ENCODE data around the gene RAD18.

The RAD18 gene

DNA sequence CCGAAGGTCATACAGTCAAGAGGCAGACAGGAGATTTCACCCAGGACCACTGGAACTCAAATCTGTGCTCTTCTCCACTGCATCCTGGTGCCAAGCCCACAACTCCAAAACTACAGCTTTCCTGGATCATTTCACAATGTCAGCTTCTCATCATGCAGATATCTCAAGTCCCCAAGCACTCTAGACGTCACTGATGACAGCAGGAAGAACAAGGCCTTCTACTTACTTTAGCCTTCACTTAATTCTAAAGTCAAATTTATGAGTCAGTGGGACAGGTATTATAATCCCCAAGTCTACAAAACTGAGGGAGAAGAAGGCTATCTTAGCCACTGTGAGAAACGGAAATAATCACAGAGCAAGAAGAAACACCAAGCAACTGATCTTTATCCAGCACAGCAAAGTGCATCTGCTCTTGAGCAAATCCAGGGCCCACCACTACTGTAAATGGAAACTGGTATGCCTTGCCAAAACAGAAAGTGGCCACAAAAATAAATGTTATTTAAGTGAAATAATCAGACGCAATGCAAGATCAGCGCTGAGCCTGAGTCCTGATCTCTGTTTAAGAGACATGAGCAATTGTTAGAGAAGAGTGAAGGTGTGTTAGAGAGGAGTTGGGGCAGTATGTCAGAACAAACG, 928 bp downstream of the RAD18 start:
- no peak for DNase-seq

DNA sequence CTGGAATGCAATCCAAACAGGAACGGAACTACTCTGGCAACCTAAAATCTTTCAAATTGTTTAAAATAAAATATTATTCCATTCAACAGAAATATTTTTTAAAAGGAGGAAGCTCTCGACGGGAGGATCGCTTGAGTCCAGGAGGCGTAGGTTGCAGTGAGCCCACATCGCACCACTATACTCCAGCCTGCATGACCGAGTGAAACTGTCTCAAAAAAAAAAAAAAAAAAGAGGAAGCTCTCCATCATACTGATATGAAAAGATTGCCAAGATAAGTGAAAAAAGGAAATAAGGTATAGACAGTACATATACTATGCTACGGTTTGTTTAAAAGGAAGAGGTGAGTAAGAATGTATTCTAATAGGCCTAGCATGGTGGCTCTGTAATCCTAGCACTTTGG, 3.6 kb downstream of the RAD18 start:
- no peak for DNase-seq

DNA sequence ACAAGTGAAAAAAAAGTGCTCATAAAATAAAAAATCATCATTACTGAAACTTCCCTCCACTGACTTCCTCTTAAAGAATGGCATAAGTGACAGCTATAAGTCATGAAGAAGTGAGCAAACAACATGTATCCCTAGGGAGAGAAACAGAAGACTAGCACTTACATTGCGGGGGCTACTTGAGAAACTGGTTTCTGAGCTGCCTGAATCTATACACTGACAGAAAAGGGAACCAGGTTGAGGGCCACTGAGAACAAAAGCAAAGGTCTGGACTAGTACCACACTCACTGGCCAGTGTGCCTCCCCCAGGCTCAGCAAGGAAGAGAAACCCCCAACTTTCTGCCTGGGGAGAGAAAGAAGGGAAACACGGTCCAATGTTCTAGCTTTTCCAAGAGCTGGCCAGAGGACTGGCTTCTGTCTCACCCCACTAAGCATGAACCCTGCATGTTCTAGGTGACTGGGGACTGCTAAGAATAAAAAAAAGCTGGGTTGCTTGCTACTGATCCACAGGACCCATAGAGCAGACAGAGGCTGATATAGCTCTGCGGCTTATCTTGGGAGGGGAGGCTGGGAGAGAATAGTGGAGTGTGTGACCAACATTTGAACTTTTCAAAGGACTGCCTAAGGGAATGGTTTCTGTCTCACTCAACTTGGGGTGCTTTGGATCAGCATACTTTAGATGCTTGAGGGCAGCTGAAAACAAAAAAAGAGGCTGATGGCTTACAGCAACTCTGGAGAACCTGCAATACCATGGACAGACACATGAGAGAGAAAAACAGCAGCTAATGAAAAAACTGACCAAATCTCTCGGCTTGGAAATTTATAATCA, 8.1 kb downstream of the RAD18 start:
- no peak for DNase-seq

DNA sequence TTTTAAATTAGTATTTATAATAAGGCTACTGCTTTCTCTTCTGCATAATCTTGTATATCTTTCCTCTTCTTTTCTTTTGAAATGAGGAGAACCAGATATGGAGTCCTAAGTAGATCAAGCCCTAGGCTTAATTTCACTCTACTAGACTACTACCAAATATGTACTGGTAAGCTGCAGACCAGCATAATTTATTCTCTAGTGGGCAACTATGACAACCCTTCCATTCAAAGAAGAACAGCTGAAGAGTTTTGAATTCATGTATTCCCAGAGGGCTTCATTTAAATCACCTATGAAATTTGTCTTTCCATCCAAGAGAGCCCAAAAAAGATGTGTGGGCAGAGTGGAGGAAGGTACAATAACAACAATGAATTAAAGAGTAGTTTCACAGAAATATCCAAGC, 10.0 kb downstream of the RAD18 start:
- no peak for DNase-seq

DNA sequence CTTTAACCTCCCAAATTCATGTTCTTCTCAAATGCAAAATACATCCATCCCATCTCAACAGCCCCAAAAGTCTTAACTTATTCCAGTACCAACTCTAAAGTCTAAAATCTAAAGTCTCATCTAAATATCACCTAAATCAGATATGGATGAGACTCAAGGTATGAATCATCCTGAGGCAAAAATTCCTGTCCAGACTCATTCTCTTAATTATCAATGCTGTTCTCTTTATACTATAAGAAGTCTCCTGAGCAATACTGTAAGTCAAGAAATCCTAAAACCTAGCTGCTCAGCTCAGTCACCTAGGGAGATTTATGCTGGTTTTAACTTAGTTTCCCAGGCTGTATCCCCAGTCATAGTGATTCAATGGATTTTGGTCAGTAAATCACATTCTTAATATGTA, 11.1 kb downstream of the RAD18 start:
- no peak for DNase-seq

DNA sequence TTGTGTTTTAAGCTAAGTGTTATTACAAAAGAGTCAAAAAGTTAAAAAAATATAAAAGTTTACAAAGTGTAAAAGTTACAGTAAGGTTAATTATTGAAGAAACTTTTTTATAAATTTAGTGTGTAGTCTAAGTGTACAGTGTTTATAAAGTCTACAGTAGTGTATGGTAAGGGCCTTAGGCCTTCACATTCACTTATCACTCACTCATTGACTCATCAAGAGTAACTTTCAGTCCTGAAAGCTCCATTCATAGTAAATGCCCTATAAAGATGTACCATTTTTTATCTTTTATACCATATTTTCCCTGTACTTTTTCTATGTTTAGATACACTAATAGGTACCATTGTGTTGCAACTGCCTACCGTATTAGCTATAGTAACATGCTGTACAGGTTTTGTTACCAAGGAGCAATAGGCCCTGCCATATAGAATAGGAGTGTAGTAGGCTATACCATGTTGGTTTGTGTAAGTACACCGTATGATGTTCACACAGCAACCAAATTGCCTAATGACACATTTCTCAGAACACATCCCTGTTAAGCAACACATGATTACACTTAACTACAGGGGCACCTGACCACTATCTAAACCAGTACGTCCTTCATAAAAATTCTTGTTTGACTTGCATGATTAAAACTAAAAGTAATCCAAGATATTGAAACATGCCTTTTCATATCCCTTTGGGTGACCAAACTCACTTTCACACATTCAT, 17.2 kb downstream of the RAD18 start:
- no peak for DNase-seq

DNA sequence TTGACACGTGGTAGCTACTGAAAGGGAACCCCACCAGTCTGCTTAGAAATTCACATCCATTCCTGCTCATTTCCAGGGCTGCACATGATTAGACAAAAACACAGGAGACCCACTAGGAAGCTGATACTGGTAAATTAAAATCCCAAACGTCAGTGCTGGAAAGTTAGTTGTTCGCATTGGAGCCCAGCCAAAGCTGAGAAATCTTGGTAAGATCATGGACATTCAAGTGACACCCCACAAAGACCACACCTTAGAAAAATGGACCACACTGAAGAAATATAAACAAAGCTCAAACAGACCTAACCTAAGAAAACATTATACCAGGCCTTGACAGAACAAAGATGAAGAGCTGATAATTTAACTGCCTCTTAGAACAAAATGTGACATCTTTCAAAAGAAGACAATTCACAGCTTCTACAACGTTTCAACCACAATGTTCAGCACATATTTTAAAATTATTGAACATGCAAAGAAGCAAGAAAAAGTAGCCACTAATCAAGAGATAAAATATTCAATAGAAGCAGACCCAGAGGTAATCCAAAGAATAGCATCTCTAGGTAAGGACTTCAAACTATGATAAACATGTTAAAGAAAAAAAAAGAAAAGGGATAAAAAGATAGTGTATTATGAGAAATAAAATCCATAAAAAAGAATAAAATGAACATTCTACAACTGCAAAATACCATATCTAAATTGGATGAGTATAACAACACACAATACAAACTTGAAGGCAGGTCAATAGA, 20.4 kb downstream of the RAD18 start:
- DNase-seq = no peak

DNA sequence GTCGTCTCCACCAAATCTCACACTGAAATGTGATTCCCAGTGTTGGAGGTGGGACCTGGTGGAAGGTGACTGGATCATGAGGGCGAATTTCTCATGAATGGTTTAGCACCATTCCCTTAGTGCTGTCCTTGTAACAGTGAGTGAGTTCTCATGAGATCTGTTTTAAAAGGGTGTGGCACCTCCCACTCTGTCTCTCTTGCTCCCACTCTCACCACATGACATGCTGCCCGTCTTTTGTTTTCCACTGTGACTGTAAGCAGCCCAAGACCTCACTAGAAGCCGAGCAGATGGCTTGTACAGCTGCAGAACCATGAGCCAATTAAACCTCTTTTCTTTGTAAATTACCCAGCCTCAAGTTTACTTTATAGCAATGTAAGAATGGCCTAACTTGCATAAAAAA, 21.2 kb downstream of the RAD18 start:
- no peak for DNase-seq

DNA sequence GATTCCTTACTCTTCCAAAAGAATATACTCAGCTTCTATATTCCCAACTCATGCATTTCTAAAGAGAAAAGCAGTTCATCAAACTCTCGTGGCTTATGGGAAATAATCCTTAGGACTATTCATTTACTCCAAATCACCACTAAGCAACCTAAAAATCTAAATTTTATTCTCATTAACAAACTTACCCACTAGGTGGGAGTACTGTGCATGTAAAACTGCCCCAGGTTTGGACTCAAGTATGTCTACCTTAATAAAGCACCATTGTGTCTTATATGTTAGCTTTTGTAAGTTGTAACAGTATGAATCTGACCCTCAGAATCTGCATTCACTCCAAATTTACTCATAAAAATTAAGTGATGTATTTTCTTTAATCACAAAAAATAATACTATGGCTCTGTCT, 25.3 kb downstream of the RAD18 start:
- DNase-seq = no peak

DNA sequence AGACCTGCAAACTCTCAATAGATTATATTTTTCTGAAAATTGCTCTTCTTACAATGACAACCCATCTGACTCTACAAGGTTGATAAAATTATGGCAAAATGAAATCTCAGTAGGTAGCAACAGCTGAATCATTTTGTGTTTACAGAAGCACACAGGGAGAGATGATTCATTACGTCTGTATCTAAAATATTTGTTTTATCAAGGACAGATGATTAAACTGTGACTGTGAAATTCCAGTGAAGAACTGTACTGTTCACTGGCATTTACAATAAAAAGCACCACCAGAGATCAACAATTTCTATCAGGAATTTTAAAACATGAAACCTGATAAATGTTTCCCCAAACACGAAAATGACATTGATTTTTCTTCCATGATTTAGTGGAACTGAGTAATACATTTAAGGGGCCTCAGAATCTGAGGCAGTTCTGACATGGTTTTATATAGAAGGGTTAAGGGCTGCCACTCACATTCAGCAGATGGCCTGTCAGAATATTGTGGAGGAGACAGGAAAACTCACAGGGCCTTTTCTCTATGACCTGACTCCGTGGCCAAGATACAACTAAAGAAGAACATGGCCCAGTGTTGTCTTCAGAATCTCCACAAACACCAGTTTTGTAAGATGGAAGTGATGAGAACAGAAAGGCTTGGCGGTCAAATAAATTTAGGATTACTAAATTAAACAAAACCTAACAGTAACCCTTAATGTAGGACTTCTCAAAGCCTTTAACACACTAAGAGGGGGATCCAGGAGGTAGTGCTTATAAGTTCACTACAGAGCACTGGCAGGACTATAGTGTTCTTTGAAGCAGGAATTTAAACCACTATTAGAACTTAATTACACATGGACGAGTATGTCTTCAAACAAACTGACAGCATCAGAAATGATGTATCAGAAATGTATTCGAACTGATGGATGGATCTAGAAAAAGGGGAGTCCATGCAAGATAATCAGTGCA, 25.9 kb downstream of the RAD18 start:
- no peak for DNase-seq

DNA sequence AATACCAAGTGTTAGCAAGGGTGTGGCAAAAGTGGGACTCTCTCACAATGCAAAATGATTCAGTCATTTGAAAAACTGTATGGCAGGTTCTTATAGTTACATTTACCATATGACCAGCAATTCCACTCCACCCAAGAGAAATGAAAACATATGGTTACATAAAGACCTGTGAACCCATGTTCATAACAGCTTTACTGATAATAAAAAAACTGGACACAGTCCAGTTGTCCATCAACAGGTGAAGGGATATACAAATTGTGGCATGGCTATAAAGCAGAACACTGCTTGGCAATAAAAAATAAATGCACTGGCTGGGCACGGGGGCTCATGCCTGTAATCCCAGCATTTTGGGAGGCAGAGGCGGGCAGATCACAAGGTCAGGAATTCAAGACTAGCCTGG, 30.8 kb downstream of the RAD18 start:
- DNase-seq = no peak

DNA sequence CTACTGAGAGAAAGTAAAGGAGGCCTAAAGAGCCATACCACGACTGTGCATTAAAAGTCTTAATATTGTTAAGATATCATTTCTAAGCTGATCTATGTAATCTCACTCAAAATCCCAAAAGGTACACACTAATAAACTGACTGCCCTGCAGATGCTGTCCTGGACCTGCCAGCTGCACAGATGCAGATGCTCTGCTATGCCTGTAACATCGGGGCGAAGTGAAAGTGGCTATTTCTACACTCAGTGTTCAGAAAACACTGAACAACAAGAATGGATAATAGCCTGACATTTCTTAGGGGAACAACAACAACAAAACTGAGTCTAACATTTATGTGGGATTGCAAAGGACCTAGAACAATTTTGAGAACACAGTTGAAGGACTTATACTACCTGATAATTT, 31.9 kb downstream of the RAD18 start:
- DNase-seq = no peak

DNA sequence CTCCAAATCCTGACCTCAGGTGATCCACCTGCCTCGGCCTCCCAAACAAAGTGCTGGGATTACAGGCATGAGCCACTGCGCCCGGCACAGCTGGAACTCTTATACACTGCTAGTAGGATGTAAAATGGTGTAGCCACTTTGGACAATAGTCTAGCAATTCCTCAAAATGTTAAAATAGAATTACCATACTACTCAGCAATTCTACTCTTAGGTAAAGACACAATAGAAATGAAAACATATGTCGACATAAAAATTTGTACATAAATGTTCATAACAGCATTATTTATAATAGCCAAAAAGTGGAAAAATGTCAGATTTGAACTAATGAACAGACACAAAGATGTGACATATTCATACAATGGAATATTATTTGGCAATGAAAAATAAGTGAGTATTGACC, 33.4 kb downstream of the RAD18 start:
- DNase-seq = no peak

DNA sequence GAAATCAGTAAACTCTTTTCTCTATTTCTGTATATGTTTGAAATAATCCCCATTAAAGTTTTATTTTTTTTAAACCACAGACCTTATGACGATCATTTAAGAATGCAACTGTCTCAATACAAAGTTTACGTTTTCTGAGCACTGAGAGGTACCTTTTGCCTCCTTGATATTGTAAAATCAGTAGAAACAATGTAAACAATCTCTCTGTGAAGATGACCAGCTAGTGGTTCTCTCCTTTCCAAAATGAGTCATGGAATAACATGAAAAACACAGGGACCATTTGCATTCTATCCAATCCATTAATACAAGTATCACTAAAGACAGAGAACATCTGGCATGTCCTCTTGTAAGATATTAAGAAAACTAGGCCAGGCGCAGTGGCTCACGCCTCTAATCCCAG, 48.8 kb downstream of the RAD18 start:
- DNase-seq = no peak

DNA sequence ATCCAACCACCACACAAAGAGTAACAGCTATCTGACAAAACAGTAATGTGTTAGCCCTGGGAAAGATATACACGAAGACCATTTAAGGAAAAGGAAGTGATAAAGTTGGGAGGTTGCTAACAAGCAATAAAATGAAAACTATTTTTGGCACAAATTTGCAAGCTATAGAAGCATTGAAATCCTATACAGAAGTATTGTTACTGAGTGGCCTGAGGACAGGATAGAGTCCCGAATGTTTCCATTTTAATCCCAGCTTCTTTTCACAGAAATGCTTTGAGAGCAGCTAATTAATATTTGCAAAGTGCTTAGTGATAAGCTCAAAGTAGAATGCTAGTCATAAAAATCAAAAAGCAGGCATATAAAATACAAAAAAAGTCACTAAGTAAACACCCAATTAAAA, 51.5 kb downstream of the RAD18 start:
- no peak for DNase-seq

DNA sequence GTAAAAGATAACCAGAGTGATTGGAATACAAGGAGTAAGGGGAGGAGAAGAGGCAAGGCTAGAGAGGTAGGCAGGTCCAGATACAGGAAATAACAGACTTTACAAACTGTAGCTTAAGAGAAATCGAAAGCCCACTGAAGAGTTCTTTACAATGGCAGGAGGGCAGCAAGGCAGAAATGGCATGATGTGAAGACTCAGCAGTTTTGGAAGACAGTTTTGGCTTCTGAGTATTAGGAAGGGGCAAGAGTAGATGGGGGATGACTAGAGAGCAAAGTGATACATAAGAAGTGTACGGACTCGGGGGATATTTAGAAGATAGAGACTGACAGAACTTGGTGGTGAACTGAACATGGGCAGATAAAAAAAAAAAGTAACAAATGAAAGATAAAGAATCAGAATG, 54.1 kb downstream of the RAD18 start:
- no peak for DNase-seq

DNA sequence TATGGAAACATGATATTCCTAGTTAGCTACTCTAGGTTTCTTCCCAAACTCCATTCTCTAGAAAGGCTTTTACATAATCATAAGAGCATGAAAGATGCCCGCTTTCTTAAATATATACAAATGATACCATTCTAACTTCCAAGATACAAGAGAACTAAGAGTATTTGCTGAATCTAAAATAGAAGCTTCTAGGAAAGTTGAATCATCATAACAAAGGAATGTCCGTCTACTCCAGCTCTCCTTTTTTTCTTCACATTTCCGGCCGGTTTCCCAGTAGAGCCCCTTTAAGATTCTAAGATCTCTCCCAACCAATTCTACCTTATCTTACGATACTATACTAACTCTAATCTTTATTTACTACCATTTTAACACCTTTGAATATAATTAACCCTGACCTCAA, 60.1 kb downstream of the RAD18 start:
- DNase-seq = no peak

DNA sequence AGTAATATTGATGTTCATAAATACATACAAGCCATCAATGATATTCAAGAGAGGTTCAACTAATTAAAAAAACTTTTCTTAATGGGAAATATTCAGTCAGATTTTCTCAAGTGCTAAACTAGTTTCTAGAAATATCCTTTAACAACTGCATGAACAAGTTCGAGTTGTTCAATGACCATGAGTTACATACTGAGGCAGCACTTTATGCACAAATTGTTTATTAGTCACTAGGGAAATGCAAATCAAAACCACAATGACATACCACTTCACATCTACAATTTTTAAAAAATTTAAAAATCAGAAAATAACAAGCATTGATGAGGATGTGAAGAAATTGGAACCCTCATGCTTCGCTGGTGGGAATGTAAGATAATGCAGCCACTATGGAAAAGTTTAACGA, 62.4 kb downstream of the RAD18 start:
- no peak for DNase-seq

DNA sequence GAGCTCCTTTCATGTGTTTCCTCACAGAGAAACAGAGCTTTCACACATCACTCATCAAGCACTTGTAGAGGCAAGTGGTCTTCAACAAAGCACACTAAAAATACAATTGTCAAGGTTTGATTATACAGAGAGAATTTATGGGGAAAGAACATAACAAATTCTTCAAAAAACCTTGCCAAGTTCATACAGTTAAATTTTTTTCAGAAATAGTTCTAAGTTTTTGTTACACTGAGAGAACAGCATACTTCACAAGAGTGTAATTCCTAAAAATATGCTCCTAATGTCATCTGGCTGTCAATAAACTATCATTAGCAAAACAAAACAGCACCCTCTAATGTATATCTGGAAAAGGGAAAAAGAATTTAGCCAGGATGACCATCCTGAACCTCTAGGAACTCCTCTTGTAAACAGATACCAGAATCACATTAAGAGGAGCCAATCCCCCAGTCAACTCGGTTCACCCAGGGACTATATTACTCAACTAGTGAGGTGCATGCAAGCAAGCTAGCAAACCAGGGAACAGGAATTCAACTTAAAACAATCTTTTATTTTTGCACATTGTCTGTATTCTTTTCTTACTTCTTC, 63.3 kb downstream of the RAD18 start:
- no peak for DNase-seq

DNA sequence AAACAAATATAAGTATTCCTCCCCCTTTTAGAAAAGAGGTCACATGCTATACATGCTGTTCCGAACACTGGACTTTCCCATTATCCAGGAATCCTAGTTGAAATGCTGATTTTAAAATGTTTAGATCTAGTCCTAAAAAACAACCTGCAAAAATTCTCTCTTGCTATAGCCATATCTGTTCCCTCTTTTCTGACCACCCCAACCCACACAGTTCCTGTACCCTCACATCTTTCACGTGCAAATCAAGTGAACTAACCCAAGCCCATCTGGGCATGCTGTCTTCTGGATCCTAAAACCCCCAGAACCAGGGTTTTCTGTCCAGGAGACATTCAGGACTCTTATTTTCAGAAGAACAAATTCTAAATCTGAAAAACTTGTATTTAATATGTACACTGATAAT, 67.4 kb downstream of the RAD18 start:
- DNase-seq = no peak

DNA sequence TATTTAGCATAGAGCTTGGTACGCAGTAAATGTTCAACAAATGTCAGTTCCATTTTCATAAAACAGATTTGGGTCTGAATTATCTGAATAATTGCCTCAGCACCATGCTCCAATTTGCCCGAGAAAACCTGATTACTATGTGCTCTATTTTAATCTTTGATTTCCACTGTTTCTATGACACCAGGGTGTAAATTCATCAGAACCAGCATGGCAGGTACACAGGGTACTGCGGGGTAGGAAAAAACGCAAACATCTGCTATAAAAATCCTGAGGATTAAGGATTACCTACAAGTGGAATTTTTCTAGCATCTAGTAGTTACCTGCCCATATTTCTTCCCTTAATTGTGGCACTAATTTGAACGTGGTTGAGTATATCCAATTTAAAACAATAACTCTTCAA, 70.3 kb downstream of the RAD18 start:
- no peak for DNase-seq

DNA sequence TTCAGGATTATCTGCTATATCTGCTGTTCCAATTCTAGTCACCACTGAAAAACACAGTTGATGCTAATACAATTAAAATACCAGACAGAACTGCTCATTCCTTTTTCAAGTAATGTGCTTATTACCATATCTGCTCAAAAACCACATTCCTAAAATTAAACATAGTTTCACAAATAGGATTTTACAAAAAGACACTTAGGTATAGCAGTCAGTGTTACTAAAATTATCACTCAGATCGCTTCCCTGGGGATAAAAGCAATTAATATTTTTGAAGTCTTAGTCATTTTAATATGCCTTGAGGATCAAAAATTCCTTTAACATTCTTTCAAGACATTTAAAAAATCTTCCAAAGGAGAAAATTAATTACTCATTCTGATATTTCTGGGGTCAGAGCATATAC, 71.5 kb downstream of the RAD18 start:
- no peak for DNase-seq

Data from NK-92 treated with Interleukin-12 subunit alpha and Interleukin-12 subunit beta, amount 100 ng/mL, for 24 hours (cell line).